K562 (cell line): ENCODE results near the gene COL8A2. TPM values are rescaled to one million over a fixed set of nuclear protein-coding genes. Genes with fewer than 3 reads are reported as not detected.

ENCODE experiments used
- ATAC-seq: fragments of 200-7000 bp; cut with Tn5 transposase; 3 replicates; pipeline ENCODE4 v1.9.1; 2020; ENCODE audit warnings: moderate library complexity
- BruUV-seq: library from RNA; stranded (reverse); fragments of 400-500 nt; replicated peaks from 2 replicates; lab custom pipeline; 2021; lab: Mats Ljungman, UMichigan
- CTCF ChIA-PET: fragments of 300-600 bp; formaldehyde crosslinking; extraction: SDS; loops from one replicate; lab custom pipeline; 2021; ENCODE audit warnings: low intra/inter-chr PET ratio; lab: Yijun Ruan, JAX
- POLR2A ChIA-PET: fragments of 300-600, 350-650 bp; sonication (Branson Sonifier 250); formaldehyde crosslinking; extraction: SDS; loops from one replicate; lab custom pipeline; 2021; ENCODE audit warnings: antibody characterized with exemption, inconsistent platforms; lab: Yijun Ruan, JAX
- DNase-seq, 4 experiments: peaks; one replicate each; pipeline versions ENCODE4 v3.0.0 to v3.0.0-alpha.2; 2011 to 2018; ENCODE audit warnings: low spot score in 3 of 4, mixed read lengths in 3 of 4; ENCODE audit errors: extremely low read depth in 1 of 4
- FAIRE-seq: peaks from 2 replicates; lab custom pipeline; 2011; peaks lifted over from hg19 to GRCh38; lab: Jason Lieb, UNC
- H2AFZ ChIP-seq: 2 replicates; pipeline ENCODE4 v1.6.0; 2011; ENCODE audit warnings: low read depth, low read length, control low read depth, inconsistent platforms
- H3K27ac ChIP-seq: fragments of 200-600 bp; 3 replicates; pipeline ENCODE4 v1.8.0; 2011; ENCODE audit warnings: low read depth, mild to moderate bottlenecking, control low read depth, inconsistent platforms, low read length, moderate library complexity, mixed read lengths; ENCODE audit errors: extremely low read depth
- H3K27me3 ChIP-seq, 2 experiments: fragments of 300-600 bp in 1 of 2; 2 replicates in 1 of 2; 3 replicates in 1 of 2; pipeline versions ENCODE4 v1.6.0 to v1.8.0; 2011; ENCODE audit warnings: inconsistent platforms in 2 of 2, low read length in 2 of 2, mild to moderate bottlenecking in 1 of 2, mixed read lengths in 1 of 2, moderate library complexity in 1 of 2; ENCODE audit not compliant: control insufficient read depth in 2 of 2, insufficient read depth in 2 of 2
- H3K36me3 ChIP-seq: fragments of 300-600 bp; 3 replicates; pipeline ENCODE4 v1.8.0; 2011; ENCODE audit warnings: mild to moderate bottlenecking, low read length, inconsistent platforms; ENCODE audit not compliant: control insufficient read depth, insufficient read depth
- H3K4me1 ChIP-seq, 2 experiments: fragments of 200-600 bp in 1 of 2; replicated peaks in 1 of 2; 2 replicates in 1 of 2; 3 replicates in 1 of 2; pipeline versions ENCODE4 v1.5.1 to v1.8.0; 2011; ENCODE audit warnings: inconsistent platforms in 2 of 2, low read length in 2 of 2, mild to moderate bottlenecking in 1 of 2, mixed read lengths in 1 of 2, moderate library complexity in 1 of 2; ENCODE audit not compliant: control insufficient read depth in 2 of 2, insufficient read depth in 2 of 2
- H3K4me2 ChIP-seq: 2 replicates; pipeline ENCODE4 v1.6.1; 2011; ENCODE audit warnings: low read length, control low read depth, inconsistent platforms, mixed read lengths; ENCODE audit not compliant: insufficient read depth
- H3K4me3 ChIP-seq: fragments of 200-600 bp; sonication (generic), shearing (Covaris generic); 2 replicates; pipeline ENCODE4 v1.5.1; 2016; ENCODE audit warnings: control low read depth, inconsistent platforms
- H3K79me2 ChIP-seq: fragments of 200-600 bp; 3 replicates; pipeline ENCODE4 v1.8.0; 2011; ENCODE audit warnings: low read length, inconsistent platforms; ENCODE audit not compliant: control insufficient read depth, insufficient read depth
- H3K9ac ChIP-seq, 2 experiments: 2 replicates each; pipeline versions ENCODE4 v1.6.0 to v1.6.1; 2011; ENCODE audit warnings: low read depth in 2 of 2, low read length in 2 of 2, control low read depth in 1 of 2, inconsistent platforms in 1 of 2, mild to moderate bottlenecking in 1 of 2, mixed read lengths in 1 of 2; ENCODE audit not compliant: insufficient read depth in 1 of 2
- H3K9me1 ChIP-seq: one replicate; pipeline ENCODE4 v1.6.0; 2011; ENCODE audit warnings: inconsistent platforms, mild to moderate bottlenecking, low read length, moderate library complexity; ENCODE audit not compliant: control insufficient read depth, insufficient read depth
- H3K9me3 ChIP-seq: replicated peaks from 2 replicates; pipeline ENCODE4 v1.5.1; 2011; ENCODE audit warnings: low read depth, low read length, inconsistent platforms; ENCODE audit not compliant: control insufficient read depth, insufficient read depth
- H4K20me1 ChIP-seq: replicated peaks from 2 replicates; pipeline ENCODE4 v1.6.1; 2011; ENCODE audit warnings: low read length, inconsistent platforms, mixed read lengths; ENCODE audit not compliant: control insufficient read depth, insufficient read depth
- CGGBP1 ChIP-seq: fragments of 250-450 bp; sonication (Bioruptor Pico); IDR thresholded peaks from 2 replicates; pipeline ENCODE4 v1.9.0; 2021; ENCODE audit warnings: mild to moderate bottlenecking
- MAFF ChIP-seq: IDR thresholded peaks from 2 replicates; pipeline ENCODE4 v1.6.1; 2012; ENCODE audit warnings: low read length, improper control_type of control experiment
- MNT ChIP-seq, 2 experiments: fragments of 450-650 bp; conservative IDR thresholded peaks; 2 replicates each; pipeline ENCODE4 v1.6.1; 2017; ENCODE audit warnings: mild to moderate bottlenecking in 2 of 2, moderate library complexity in 2 of 2
- MYC ChIP-seq, 2 experiments: fragments of 250-450 bp in 1 of 2; sonication (Bioruptor Pico) in 1 of 2; IDR thresholded peaks; 2 replicates each; pipeline versions ENCODE4 v1.5.1 to v1.6.1; 2012 to 2021; ENCODE audit warnings: low read depth in 2 of 2, borderline replicate concordance in 1 of 2, improper control_type of control experiment in 1 of 2, low read length in 1 of 2, mild to moderate bottlenecking in 1 of 2, moderate library complexity in 1 of 2
- NFIC ChIP-seq: fragments of 450-650 bp; IDR thresholded peaks from 2 replicates; pipeline ENCODE4 v1.6.1; 2017; ENCODE audit warnings: mild to moderate bottlenecking, inconsistent platforms
- POLR2G ChIP-seq: fragments of 200-400 bp; formaldehyde crosslinking; IDR thresholded peaks from 2 replicates; pipeline ENCODE4 v1.6.1; 2017; ENCODE audit warnings: low read depth, mild to moderate bottlenecking, antibody characterized with exemption, low read length, moderate library complexity
- SIN3A ChIP-seq, 2 experiments: fragments of 150-350 bp in 1 of 2; IDR thresholded peaks; 2 replicates each; pipeline ENCODE4 v1.6.1; 2011 to 2016; ENCODE audit warnings: borderline replicate concordance in 2 of 2, low read depth in 2 of 2, low read length in 2 of 2, mild to moderate bottlenecking in 2 of 2, moderate library complexity in 2 of 2; ENCODE audit not compliant: control insufficient read depth in 1 of 2
- SMC3 ChIP-seq: conservative IDR thresholded peaks from 2 replicates; pipeline ENCODE4 v1.6.1; 2011; ENCODE audit warnings: low read depth, low read length, improper control_type of control experiment; ENCODE audit not compliant: insufficient read depth
- USF1 ChIP-seq: sonication (generic); formaldehyde crosslinking; IDR thresholded peaks from 2 replicates; pipeline ENCODE4 v1.9.0; 2022; ENCODE audit warnings: mild to moderate bottlenecking, missing genetic modification reagents
- ZNF274 ChIP-seq: IDR thresholded peaks from 2 replicates; pipeline ENCODE4 v1.6.1; 2011; ENCODE audit warnings: low read depth, mild to moderate bottlenecking, low read length, moderate library complexity, borderline replicate concordance
- ZNF584 ChIP-seq: fragments of 200-800 bp; sonication (Bioruptor generic); IDR thresholded peaks from 2 replicates; pipeline ENCODE4 v1.6.1; 2016; ENCODE audit warnings: low read depth, mild to moderate bottlenecking, missing genetic modification characterization, missing compliant biosample characterization
- WGBS: fragments of 100-300 bp; shearing (Covaris generic); methylation state at CpG from one replicate; pipeline ENCODE4 v1.1.6; 2016; ENCODE audit warnings: low coverage, mixed read lengths; ENCODE audit not compliant: insufficient coverage; ENCODE audit errors: missing lambda C conversion rate; 5-methylcytosine and 5-hydroxymethylcytosine counted together
- in situ Hi-C: fragments of 300-500 bp; cut with MboI; formaldehyde crosslinking; loops from 4 replicates; pipeline ENCODE4 v1.15.0; 2018; ENCODE audit warnings: inconsistent platforms, mixed read lengths
- intact Hi-C: fragments of 100-400 bp; cut with micrococcal nuclease; formaldehyde crosslinking; loops from 2 replicates; pipeline ENCODE4 v1.14.2; 2022
- polyA plus RNA-seq, 8 experiments: library from polyadenylated mRNA; depleted of rRNA in 4 of 8; stranded (reverse) in 5 of 8; unstranded in 3 of 8; fragments of >200 nt; fragmentation: Nextera tagmentation in 2 of 8; fragmentation: Illumina TruSeq in 1 of 8; extraction: Ambion mirVana in 2 of 8; extraction: Trizol in 1 of 8; gene quantifications; 2 replicates each; pipeline versions ENCODE4 v1.2.1 to v1.2.3, GENCODE V29; 2011 to 2014; ENCODE audit warnings: inconsistent platforms in 1 of 8, missing spikeins in 1 of 8
- total RNA-seq, 7 experiments: library from RNA; depleted of rRNA in 6 of 7; stranded (reverse); fragments of >200 nt in 6 of 7; fragmentation: Illumina TruSeq in 2 of 7; extraction: Trizol in 2 of 7; gene quantifications; 2 replicates each; pipeline versions ENCODE4 v1.2.1 to v1.2.3, GENCODE V29; 2011 to 2021; ENCODE audit warnings: low replicate concordance in 1 of 7
- TF ChIP-seq, protein P1 (sequence below): sonication (generic); formaldehyde crosslinking; IDR thresholded peaks from 2 replicates; pipeline ENCODE4 v1.5.0; 2020; ENCODE audit warnings: missing genetic modification reagents
- TF ChIP-seq, protein P2 (sequence below): sonication (generic); formaldehyde crosslinking; IDR thresholded peaks from 2 replicates; pipeline ENCODE4 v1.9.0; 2022; ENCODE audit warnings: mild to moderate bottlenecking, missing genetic modification reagents

COL8A2 gene
- total and polyA plus RNA-seq, 9 of the 15 experiments (the other 6 are each of a cell fraction or from before 2014, with no cell fraction given), result 0.03 to 0.14 (median 0.04) TPM; not detected in 5

DNA sequence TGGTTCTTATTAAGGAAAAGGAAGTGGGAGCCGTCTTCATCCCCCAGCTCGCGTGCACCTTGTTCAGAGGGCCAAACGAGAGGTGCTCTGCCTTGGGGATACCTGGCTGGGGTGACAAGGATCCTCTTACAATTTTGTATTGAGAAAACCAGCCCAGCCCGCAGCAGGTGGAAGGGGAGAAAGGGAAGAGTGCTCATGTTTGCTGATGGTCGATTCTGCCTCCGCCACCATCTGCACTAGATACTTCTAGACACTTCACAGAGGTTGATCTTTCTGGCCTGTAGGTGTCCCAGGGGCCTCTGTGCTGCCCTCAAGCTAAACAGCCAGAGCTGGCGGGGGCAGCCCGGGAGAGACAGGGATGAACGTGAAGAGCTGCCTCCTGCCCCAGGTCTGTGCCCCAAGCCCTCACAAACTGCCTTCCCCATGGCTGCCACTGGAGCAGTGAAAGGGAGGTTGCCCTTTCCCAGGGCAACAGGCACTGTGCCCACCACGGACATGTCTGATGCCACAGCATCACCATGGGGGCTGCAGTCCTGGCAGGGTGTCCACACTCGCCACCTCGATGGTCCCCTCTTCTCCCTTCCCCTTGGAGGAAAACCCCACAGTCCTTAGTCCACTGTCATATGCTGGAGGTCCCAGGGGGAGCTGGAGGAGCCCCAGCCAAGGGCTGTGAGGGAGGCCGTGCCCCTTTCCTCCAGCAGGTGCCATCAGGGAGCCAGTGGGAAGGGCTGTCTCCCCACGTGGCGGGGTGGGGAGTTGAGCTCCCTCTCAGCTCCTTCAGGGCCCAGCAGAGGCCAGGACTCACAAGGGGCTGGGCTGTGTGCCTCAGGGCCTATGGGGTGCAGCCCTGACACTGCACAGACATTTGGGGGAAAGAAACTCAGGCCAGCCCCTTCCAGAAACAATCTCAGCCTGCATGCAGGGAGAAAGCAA is 28.3 kb downstream of the COL8A2 start:
- no peak overlapping the region for H3K4me2 ChIP-seq
- no TSS peak for BruUV-seq
- no peaks in the 10 kb centered on the region for H3K9me3 ChIP-seq
- ATAC-seq (peak; percentile 41), DNase-seq (peak; percentile 38 to 59 (median 42)), FAIRE-seq (no peak)
- H3K79me2 ChIP-seq, result no peaks in the 10 kb centered on the region
- ChIA-PET POLR2A (interaction anchor here (0.6 to 1.6 kb wide), 10 partner anchors 8 to 421 kb away, joined by 3 to 5 read pairs (median 3); no protein-coding TSS in a partner anchor), CTCF (interaction anchor here (2.0 kb wide), 1 partner anchor 91 kb away, joined by 5 read pairs; no protein-coding TSS in a partner anchor)
- H2AFZ ChIP-seq, result no peak overlapping the region
- H3K36me3 ChIP-seq, result peaks cover 44% of the 10 kb centered on the region; the same call in 2 of the 3 replicates
- H3K4me1 ChIP-seq, result peaks cover 0 to 36% of the 10 kb centered on the region in 2 experiments; a peak in 3 of 5 replicates
- peaks cover 5% of the 10 kb centered on the region for H3K9me1 ChIP-seq
- H4K20me1 ChIP-seq, result no peaks in the 10 kb centered on the region
- intact Hi-C loops, result no loop called here
- no peak overlapping the region for H3K27ac ChIP-seq
- H3K27me3 ChIP-seq, result no peaks in the 10 kb centered on the region
- no peak overlapping the region for H3K4me3 ChIP-seq
- peak overlapping the region in 1 of 2 experiments; percentile 46; a peak in 1 of 4 replicates for H3K9ac ChIP-seq
- in situ Hi-C loops, result no loop called here
- WGBS, result 70% methylated on average over 15 of the region's 16 CpGs
- TF ChIP-seq MYC (IDR thresholded peaks at IDR 0.05; ENCODE audit: low read depth, low read length) (0 out of 2 replicates have a peak, but pooled peaks have one; percentile 43), MYC (CRISPR knock-in tag; IDR thresholded peaks at IDR 0.05; ENCODE audit: borderline replicate concordance, low read depth) (no peak), CGGBP1 (CRISPR knock-in tag) (no peak), USF1 (peak; percentile 78), SIN3A (IDR thresholded peaks at IDR 0.05; ENCODE audit: borderline replicate concordance in 2 of 2, control insufficient read depth in 1 of 2, low read depth in 2 of 2, low read length in 2 of 2) (0 out of 4 replicates have a peak, but pooled peaks of 1 of the 2 experiments have one; percentile 33), MAFF (no peak), NFIC (no peak), ZNF274 (no peak), ZNF584 (no peak), POLR2G (peak; percentile 45), MNT (conservative IDR thresholded peaks at IDR 0.05) (0 out of 4 replicates have a peak, but pooled peaks of 1 of the 2 experiments have one; percentile 34), SMC3 (0 out of 2 replicates have a peak, but pooled peaks have one; percentile 27)
- TF ChIP-seq, protein P1, sequence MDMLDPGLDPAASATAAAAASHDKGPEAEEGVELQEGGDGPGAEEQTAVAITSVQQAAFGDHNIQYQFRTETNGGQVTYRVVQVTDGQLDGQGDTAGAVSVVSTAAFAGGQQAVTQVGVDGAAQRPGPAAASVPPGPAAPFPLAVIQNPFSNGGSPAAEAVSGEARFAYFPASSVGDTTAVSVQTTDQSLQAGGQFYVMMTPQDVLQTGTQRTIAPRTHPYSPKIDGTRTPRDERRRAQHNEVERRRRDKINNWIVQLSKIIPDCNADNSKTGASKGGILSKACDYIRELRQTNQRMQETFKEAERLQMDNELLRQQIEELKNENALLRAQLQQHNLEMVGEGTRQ (CRISPR knock-in tag), result peak; percentile 9; the same call in 1 of the 2 replicates
- TF ChIP-seq, protein P2, sequence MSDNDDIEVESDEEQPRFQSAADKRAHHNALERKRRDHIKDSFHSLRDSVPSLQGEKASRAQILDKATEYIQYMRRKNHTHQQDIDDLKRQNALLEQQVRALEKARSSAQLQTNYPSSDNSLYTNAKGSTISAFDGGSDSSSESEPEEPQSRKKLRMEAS (CRISPR knock-in tag), result peak; percentile 70
